H1 (cell line): ENCODE results near the gene PLPPR3. TPM values are rescaled to one million over a fixed set of nuclear protein-coding genes. Genes with fewer than 3 reads are reported as not detected.

Experiments used
- CTCF ChIA-PET: fragments of 300-600 bp; sonication (Branson Sonifier 250); formaldehyde crosslinking; loops from one replicate; lab custom pipeline; 2021; ENCODE audit not compliant: partially characterized antibody; lab: Charles Lee
- POLR2A ChIA-PET: fragments of 300-600 bp; sonication (Branson Sonifier 250); formaldehyde crosslinking; loops from one replicate; lab custom pipeline; 2021; ENCODE audit warnings: inconsistent platforms; ENCODE audit not compliant: partially characterized antibody; lab: Charles Lee
- DNase-seq, 2 experiments: peaks; one replicate each; pipeline versions ENCODE4 v3.0.0 to v3.0.0-alpha.2; 2010 to 2022; ENCODE audit warnings: low spot score in 2 of 2, low read depth in 1 of 2, mixed read lengths in 1 of 2
- FAIRE-seq: peaks from 2 replicates; lab custom pipeline; 2011; peaks lifted over from hg19 to GRCh38; lab: Jason Lieb, UNC
- H2AFZ ChIP-seq: 2 replicates; pipeline ENCODE4 v1.8.1; 2012; ENCODE audit warnings: low read length, inconsistent platforms
- H2AK5ac ChIP-seq: 2 replicates; pipeline ENCODE4 v1.6.1; 2013; ENCODE audit warnings: low read depth, low read length
- H2BK120ac ChIP-seq: replicated peaks from 2 replicates; pipeline ENCODE3; 2013; ENCODE audit warnings: low read depth, low read length, inconsistent platforms
- H2BK12ac ChIP-seq: 2 replicates; pipeline ENCODE4 v1.6.1; 2013; ENCODE audit warnings: low read depth, low read length
- H2BK15ac ChIP-seq: 2 replicates; pipeline ENCODE4 v1.6.1; 2013; ENCODE audit warnings: low read length
- H2BK20ac ChIP-seq: 2 replicates; pipeline ENCODE4 v1.6.1; 2013; ENCODE audit warnings: low read length
- H2BK5ac ChIP-seq: 2 replicates; pipeline ENCODE4 v1.6.1; 2013; ENCODE audit warnings: low read depth, low read length
- H3K14ac ChIP-seq: 2 replicates; pipeline ENCODE4 v1.6.1; 2013; ENCODE audit warnings: inconsistent platforms; ENCODE audit not compliant: insufficient read length
- H3K18ac ChIP-seq: 2 replicates; pipeline ENCODE4 v1.6.1; 2013; ENCODE audit warnings: low read length; ENCODE audit errors: extremely low read depth
- H3K23ac ChIP-seq: 2 replicates; pipeline ENCODE4 v1.6.1; 2013; ENCODE audit warnings: inconsistent platforms; ENCODE audit not compliant: insufficient read length
- H3K23me2 ChIP-seq: 2 replicates; pipeline ENCODE4 v1.6.1; 2013; ENCODE audit warnings: low read depth, low read length
- H3K27ac ChIP-seq: 2 replicates; pipeline ENCODE4 v1.6.1; 2011; ENCODE audit warnings: low read depth, low read length, inconsistent platforms
- H3K27me3 ChIP-seq, 4 experiments: replicated peaks in 1 of 4; 1 replicate in 1 of 4; 2 replicates in 3 of 4; pipeline versions ENCODE4 v1.6.1 to v1.8.1; 2011 to 2013; ENCODE audit warnings: low read length in 3 of 4, mild to moderate bottlenecking in 3 of 4, inconsistent platforms in 2 of 4, mixed read lengths in 2 of 4, moderate library complexity in 1 of 4; ENCODE audit not compliant: control insufficient read depth in 3 of 4, insufficient read depth in 3 of 4; ENCODE audit errors: extremely low read depth in 1 of 4
- H3K36me3 ChIP-seq, 4 experiments: 2 replicates each; pipeline versions ENCODE4 v1.6.1 to v1.8.1; 2011 to 2013; ENCODE audit warnings: mild to moderate bottlenecking in 4 of 4, low read length in 3 of 4, moderate library complexity in 2 of 4, control low read depth in 1 of 4, inconsistent platforms in 1 of 4; ENCODE audit not compliant: insufficient read depth in 4 of 4, control insufficient read depth in 2 of 4
- H3K4ac ChIP-seq: replicated peaks from 2 replicates; pipeline ENCODE3; 2013; ENCODE audit warnings: low read length, low read depth, mixed read lengths, inconsistent platforms; ENCODE audit not compliant: insufficient read length
- H3K4me1 ChIP-seq, 4 experiments: replicated peaks in 1 of 4; 1 replicate in 1 of 4; 2 replicates in 3 of 4; pipeline versions ENCODE4 v1.6.1 to v1.8.1; 2011 to 2013; ENCODE audit warnings: low read length in 3 of 4, inconsistent platforms in 2 of 4, mixed read lengths in 1 of 4; ENCODE audit not compliant: insufficient read depth in 4 of 4, control insufficient read depth in 3 of 4
- H3K4me2 ChIP-seq, 2 experiments: 2 replicates each; pipeline versions ENCODE4 v1.6.1 to v1.8.1; 2011 to 2013; ENCODE audit warnings: low read depth in 2 of 2, low read length in 2 of 2, control low read depth in 1 of 2, inconsistent platforms in 1 of 2, mild to moderate bottlenecking in 1 of 2; ENCODE audit not compliant: insufficient read depth in 1 of 2
- H3K4me3 ChIP-seq, 4 experiments: fragments of 200-600, 300-600 bp in 1 of 4; sonication (generic), shearing (Covaris generic), sonication (Bioruptor Twin) in 1 of 4; 2 replicates each; pipeline versions ENCODE4 v1.5.1 to v1.8.1; 2011 to 2016; ENCODE audit warnings: low read length in 4 of 4, low read depth in 3 of 4, control low read depth in 2 of 4, inconsistent platforms in 2 of 4, mild to moderate bottlenecking in 2 of 4, mixed read lengths in 1 of 4, moderate library complexity in 1 of 4; ENCODE audit not compliant: insufficient read depth in 2 of 4; ENCODE audit errors: extremely low read depth in 1 of 4
- H3K56ac ChIP-seq: replicated peaks from 2 replicates; pipeline ENCODE3; 2013; ENCODE audit warnings: low read depth, mild to moderate bottlenecking, mixed read lengths, low read length, inconsistent platforms; ENCODE audit not compliant: insufficient read length
- H3K79me1 ChIP-seq: 2 replicates; pipeline ENCODE4 v1.6.1; 2013; ENCODE audit warnings: low read depth, low read length, control low read depth
- H3K79me2 ChIP-seq, 2 experiments: 2 replicates each; pipeline versions ENCODE4 v1.6.1 to v1.8.1; 2012 to 2013; ENCODE audit warnings: low read length in 2 of 2, mild to moderate bottlenecking in 2 of 2, inconsistent platforms in 1 of 2; ENCODE audit not compliant: insufficient read depth in 2 of 2, control insufficient read depth in 1 of 2
- H3K9ac ChIP-seq, 4 experiments: replicated peaks in 1 of 4; 1 replicate in 1 of 4; 2 replicates in 3 of 4; pipeline versions ENCODE4 v1.6.1 to v1.8.1; 2011 to 2013; ENCODE audit warnings: low read depth in 3 of 4, low read length in 3 of 4, control low read depth in 2 of 4, mild to moderate bottlenecking in 2 of 4, moderate library complexity in 2 of 4, inconsistent platforms in 1 of 4; ENCODE audit errors: extremely low read depth in 1 of 4
- H3K9me3 ChIP-seq, 2 experiments: 2 replicates each; pipeline versions ENCODE4 v1.6.1 to v1.8.1; 2012 to 2013; ENCODE audit warnings: mild to moderate bottlenecking in 2 of 2, moderate library complexity in 2 of 2, control low read depth in 1 of 2, inconsistent platforms in 1 of 2, low read depth in 1 of 2, low read length in 1 of 2, mixed read lengths in 1 of 2; ENCODE audit not compliant: insufficient read depth in 2 of 2
- H4K20me1 ChIP-seq, 2 experiments: replicated peaks in 1 of 2; 2 replicates each; pipeline versions ENCODE3 to v1.8.1; 2011 to 2013; ENCODE audit warnings: inconsistent platforms in 2 of 2, low read length in 2 of 2, mild to moderate bottlenecking in 1 of 2; ENCODE audit not compliant: insufficient read depth in 2 of 2, control insufficient read depth in 1 of 2
- H4K5ac ChIP-seq: 2 replicates; pipeline ENCODE4 v1.6.1; 2013; ENCODE audit warnings: low read length, low read depth, mixed read lengths, inconsistent platforms; ENCODE audit not compliant: insufficient read length
- H4K8ac ChIP-seq: 2 replicates; pipeline ENCODE4 v1.8.0; 2013; ENCODE audit warnings: mild to moderate bottlenecking, moderate library complexity, low read length, inconsistent platforms; ENCODE audit not compliant: insufficient read depth; ENCODE audit errors: extremely low read depth
- H4K91ac ChIP-seq: replicated peaks from 2 replicates; pipeline ENCODE3; 2013; ENCODE audit warnings: low read length, mixed read lengths, inconsistent platforms; ENCODE audit not compliant: insufficient read length
- RFX5 ChIP-seq: IDR thresholded peaks from 2 replicates; pipeline ENCODE4 v1.6.1; 2011; ENCODE audit warnings: low read depth, low read length, improper control_type of control experiment, borderline replicate concordance
- USF2 ChIP-seq: IDR thresholded peaks from 2 replicates; pipeline ENCODE4 v1.6.1; 2011; ENCODE audit warnings: low read length, improper control_type of control experiment
- WGBS, 2 experiments: shearing (Covaris generic) in 1 of 2; methylation state at CpG; one replicate each; pipeline versions ENCODE4 v1.1.6 to v1.1.7; 2013 to 2015; ENCODE audit warnings: low lambda C conversion rate in 2 of 2, mixed read lengths in 2 of 2, inconsistent platforms in 1 of 2, low coverage in 1 of 2, missing lambda C conversion rate in 1 of 2; ENCODE audit not compliant: insufficient replicate concordance in 2 of 2, insufficient coverage in 1 of 2, insufficient read length in 1 of 2; ENCODE audit errors: extremely low coverage in 1 of 2, missing lambda C conversion rate in 1 of 2; 5-methylcytosine and 5-hydroxymethylcytosine counted together
- polyA plus RNA-seq, 7 experiments: library from polyadenylated mRNA; depleted of rRNA in 3 of 7; stranded (reverse) in 5 of 7; unstranded in 2 of 7; fragments of >200 nt in 5 of 7; fragments of 200-250 nt in 2 of 7; gene quantifications; 1 replicate in 5 of 7; 2 replicates in 1 of 7; 4 replicates in 1 of 7; pipeline versions ENCODE4 v1.2.1 to v1.2.3, GENCODE V29; 2011 to 2013; ENCODE audit warnings: missing spikeins in 2 of 7, mixed read lengths in 2 of 7
- total RNA-seq: library from RNA; stranded (reverse); fragmentation: NEBNext Ultra II Directional; extraction: Animal tissue kit (Norgen Biotek cat#: 25700); gene quantifications from 2 replicates; pipeline ENCODE4 v1.2.1, GENCODE V29; 2021

The PLPPR3 gene
- total and polyA plus RNA-seq, 2 of the 8 experiments (the other 6 are each of a cell fraction or from before 2014, with no cell fraction given): 71.7 to 76.4 TPM

- Histone ChIP-seq H3K36me3 (peaks cover 7 to 38% (median 12%) of the 10 kb centered on the region in 4 experiments; a peak in 7 of 8 replicates), H3K27ac (no peak overlapping the region), H2BK5ac (no peak overlapping the region), H2BK15ac (no peak overlapping the region), H3K79me1 (peaks cover 5% of the 10 kb centered on the region; the same call in 1 of the 2 replicates), H3K9me3 (no peaks in the 10 kb centered on the region), H2BK120ac (no peak overlapping the region), H4K5ac (no peak overlapping the region), H3K14ac (no peak overlapping the region), H3K79me2 (peaks cover 0 to 13% of the 10 kb centered on the region in 2 experiments; a peak in 1 of 4 replicates), H4K8ac (no peak overlapping the region), H4K91ac (no peak overlapping the region), H2BK12ac (no peak overlapping the region), H3K4me1 (no peaks in the 10 kb centered on the region)
- 81 to 100% methylated on average over 1 to 2 of the region's 2 CpGs for WGBS, 2 experiments
- CTCF ChIA-PET: no interaction called here
- FAIRE-seq: no peak
- no peak for TF ChIP-seq RFX5
- no peak for TF ChIP-seq USF2
- TF ChIP-seq, all 59 proteins: peak for 0
- Histone ChIP-seq H3K9ac (no peak overlapping the region), H3K23me2 (peaks cover 15% of the 10 kb centered on the region; the same call in 1 of the 2 replicates), H4K20me1 (peaks cover 0 to 19% of the 10 kb centered on the region in 2 experiments), H2BK20ac (no peak overlapping the region), H3K4ac (no peak overlapping the region), H3K56ac (peak overlapping the region; percentile 59), H2AK5ac (no peak overlapping the region), H2AFZ (no peak overlapping the region), H3K4me2 (no peak overlapping the region), H3K23ac (no peak overlapping the region), H3K18ac (no peak overlapping the region), H3K27me3 (no peaks in the 10 kb centered on the region), H3K4me3 (no peak overlapping the region)
- DNase-seq: no peak
- POLR2A ChIA-PET: no interaction called here
Observed at GRCh38 chr19:816500-816857, 5.3 kb downstream of the PLPPR3 start.
